Posterior cingulate gyrus (tissue), 11 donors: Measurements from ENCODE around the gene CEP85L.
"Not testable (repeated sequence)": the region's sequence is repeated elsewhere in the genome, so short reads cannot be mapped to it uniquely, and the experiment has no call there.

ENCODE experiments used
- DNase-seq, 10 donors: peaks; one replicate each; pipeline versions ENCODE4 v3.0.0 to v3.0.0-alpha.2; 2020 to 2021; ENCODE audit warnings: mixed read lengths in 3 of 10
- intact Hi-C: fragments of 100-400 bp; cut with DNase I; formaldehyde crosslinking; loops from one replicate; pipeline ENCODE4 v1.15.1; 2023

CEP85L gene

DNA sequence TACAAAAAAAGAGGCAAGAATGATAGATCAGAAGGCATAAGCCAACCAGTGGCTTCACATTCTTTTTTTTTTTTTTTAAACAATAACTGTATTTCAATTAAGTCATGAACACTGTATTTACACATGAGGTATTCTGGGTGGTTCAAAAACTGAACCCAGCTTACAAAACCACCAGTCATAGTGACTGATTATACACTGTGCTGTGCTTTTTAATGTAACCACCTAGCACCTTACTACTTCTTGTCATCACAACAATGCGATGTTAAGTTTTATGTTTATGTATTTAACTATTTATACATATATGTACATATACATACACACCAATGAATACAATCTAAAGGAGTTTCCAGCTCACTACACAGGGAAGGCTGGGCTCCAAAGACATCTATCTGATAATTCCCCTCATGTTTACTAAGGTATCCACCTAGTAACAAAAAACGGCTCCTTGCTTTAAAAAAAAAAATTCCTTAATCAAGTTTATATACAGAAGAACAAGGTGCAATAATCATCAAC, 190.4 kb downstream of the CEP85L start:
- intact Hi-C loops = no loop called here
- no peak for DNase-seq

DNA sequence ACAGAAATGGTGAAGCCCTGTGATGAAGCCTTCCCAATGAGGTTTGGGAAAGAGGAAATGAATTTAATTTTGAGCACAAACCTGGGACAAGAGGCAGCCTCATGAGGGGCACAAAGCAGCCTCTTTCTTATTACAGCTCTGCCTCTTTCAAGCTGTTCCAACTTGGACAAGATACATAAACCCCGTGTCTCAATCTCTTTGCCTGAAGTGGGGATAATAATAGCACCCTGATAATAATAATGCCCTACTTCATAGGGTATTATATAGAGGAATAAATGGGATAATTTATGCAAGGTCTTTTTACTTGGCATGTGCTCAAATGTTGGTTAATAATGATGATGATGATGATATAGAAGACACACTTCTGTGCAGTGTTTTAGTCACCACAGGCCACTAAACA, 194.4 kb downstream of the CEP85L start:
- intact Hi-C loops = no loop called here

DNA sequence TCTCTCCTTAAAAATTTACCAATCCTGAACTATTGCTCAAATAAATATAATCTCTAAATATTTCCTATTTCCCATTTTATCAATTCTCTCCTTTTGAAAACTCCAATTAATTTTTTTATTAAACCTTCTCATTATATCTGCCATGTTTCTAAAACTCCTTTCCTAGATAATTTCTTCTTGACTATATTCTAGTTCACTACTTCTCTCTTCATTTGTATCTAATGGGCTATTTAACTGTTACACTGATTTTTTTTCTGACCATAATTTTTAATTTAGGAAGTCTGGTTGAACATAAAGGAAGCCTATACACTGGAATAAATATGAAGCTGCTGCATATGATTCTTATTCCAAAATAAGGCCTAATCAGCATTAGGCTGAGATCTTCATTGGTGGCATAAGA, 199.6 kb downstream of the CEP85L start:
- intact Hi-C loops = no loop called here
- no peak for DNase-seq

More for the DNA sequence above, 194.4 kb downstream of the CEP85L start:
- no peak for DNase-seq

DNA sequence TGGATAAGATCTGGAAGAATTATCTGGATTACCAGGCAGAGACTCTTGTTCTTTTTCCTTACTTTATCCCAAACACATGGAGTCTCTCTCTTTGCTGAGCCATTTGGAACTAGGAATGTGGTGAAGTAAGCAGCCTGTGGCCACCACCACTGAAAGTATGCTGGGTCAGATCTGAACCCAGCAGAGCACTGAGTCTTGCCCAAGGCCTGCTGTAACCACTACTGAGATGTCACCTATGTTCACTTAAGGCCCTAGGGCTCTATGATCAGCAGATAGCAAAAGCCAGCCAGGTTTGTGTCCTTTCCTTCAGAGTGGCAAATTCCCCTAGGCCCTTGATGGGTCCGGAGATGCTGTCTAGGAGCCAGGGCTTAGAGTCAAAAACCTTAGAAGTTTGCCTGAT, 206.6 kb downstream of the CEP85L start:
- no peak for DNase-seq
- intact Hi-C loops = no loop called here

DNA sequence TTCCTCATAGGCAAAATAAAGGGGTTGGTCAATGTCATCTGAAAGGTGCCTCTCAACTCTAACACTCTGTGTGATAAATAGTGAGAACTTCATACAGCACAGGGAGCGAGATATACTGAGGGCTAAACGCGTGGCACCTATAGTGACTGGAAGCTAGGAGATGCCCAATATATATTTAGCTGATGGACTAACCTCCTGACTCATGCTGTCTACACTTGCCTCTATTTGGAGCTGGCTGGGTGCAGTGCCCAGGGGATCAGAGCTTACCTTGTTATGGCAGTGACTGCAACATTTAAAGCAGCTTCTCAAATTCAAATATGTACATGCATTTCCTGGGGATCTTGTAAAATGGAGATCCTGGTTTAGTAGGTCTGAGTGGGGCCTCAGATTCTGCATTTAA, 214.9 kb downstream of the CEP85L start:
- intact Hi-C loops = no loop called here
- no peak for DNase-seq

DNA sequence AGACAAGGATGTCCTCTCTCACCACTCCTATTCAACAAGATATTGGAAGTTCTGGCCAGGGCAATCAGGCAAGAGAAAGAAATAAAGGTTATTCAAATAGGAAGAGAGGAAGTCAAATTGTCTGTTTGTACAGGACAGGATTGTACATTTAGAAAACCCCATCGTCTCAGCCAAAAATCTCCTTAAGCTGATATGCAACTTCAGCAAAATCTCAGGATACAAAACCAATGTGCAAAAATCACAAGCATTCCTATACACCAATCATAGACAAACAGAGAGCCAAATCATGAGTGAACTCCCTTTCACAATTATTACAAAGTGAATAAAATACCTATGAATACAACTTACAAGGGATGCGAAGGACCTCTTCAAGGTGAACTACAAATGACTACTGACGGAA, 217.2 kb downstream of the CEP85L start:
- DNase-seq, intact Hi-C loops: not testable (repeated sequence)

DNA sequence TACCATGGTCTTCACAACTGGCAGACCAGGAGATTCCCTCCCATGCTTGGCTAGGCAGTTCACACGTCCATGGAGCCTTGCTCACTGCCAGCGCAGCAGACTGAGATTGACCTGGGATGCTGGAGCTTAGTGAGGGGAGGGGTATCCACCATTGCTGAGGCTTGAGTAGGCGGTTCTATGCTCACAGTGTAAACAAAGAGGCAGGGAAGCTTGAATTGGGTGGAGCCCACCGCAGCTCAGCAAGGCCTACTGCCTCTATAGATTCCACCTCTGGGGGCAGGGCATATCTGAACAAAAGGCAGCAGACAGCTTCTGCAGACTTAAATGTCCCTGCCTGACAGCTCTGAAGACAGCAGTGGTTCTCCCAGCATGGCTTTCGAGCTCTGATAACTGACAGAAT, 230.1 kb downstream of the CEP85L start:
- intact Hi-C loops, DNase-seq: not testable (repeated sequence)

DNA sequence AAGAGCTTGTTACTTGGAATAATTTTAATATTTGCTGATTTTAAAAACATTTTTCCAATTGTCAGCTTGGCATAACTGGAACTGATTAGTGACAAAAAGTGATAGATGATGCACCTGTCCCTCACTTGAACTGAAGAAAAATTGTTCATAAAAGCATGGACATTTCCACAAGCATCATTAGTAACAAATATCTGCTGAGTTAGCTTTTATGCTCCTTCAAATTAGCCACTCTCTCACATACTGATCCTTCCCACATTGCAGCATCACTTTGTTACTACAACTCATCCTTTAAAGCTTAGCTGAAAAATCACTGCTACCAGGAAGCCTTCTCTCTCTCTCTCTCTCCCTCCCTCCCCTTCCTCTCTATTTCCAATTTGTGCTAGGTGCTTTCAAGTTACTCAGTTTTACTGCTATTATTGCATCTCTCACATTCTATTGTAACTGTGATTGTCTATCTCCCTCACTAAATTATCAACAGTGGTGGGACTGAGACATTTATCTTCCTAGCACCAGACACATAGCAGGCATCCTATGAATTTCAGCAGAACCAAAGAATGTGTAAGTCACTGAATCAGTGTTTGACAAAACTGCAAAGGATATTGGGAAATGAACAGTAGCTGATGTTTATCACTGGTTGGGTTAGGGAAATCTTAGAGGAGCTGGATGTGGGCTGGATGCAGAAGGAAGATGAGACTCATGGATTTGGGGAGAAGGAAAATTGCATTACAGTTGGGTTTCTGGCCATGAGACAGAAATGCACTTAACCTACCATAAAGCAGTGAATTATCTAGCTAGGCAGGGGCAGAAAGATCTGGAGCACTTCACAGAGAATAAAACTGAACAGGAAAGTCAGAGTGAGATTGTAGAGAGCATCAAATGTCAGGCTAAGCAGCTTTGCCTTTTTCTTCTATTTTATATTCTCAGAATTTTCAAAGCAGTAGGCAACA, 231.7 kb downstream of the CEP85L start:
- DNase-seq = no peak
- intact Hi-C loops = no loop called here
